Tibial artery (tissue), 4 donors: ENCODE data around the gene SLC31A1.

ENCODE experiments used
- DNase-seq, 2 donors: peaks; one replicate each; pipeline ENCODE4 v3.0.0-alpha.2; 2019
- H3K27ac ChIP-seq, 2 donors: fragments of 200-600 bp; sonication (generic) in 1 of 2; 1 replicate in 1 of 2; 2 replicates in 1 of 2; pipeline ENCODE4 v1.5.1; 2018 to 2019; ENCODE audit warnings: mild to moderate bottlenecking in 1 of 2
- H3K27me3 ChIP-seq, 2 donors: fragments of 200-600 bp; sonication (generic) in 1 of 2; one replicate each; pipeline versions ENCODE4 v1.5.1 to v1.6.0; 2016 to 2019
- H3K36me3 ChIP-seq, 3 donors: fragments of 200-600 bp; sonication (generic) in 2 of 3; one replicate each; pipeline ENCODE4 v1.5.1; 2016 to 2019; ENCODE audit warnings: mild to moderate bottlenecking in 2 of 3
- H3K4me1 ChIP-seq, 4 donors: fragments of 200-600 bp; sonication (generic) in 2 of 4; 1 replicate in 3 of 4; 2 replicates in 1 of 4; pipeline ENCODE4 v1.5.1; 2016 to 2019
- H3K4me3 ChIP-seq, 2 donors: fragments of 200-600 bp; sonication (generic) in 1 of 2; 1 replicate in 1 of 2; 2 replicates in 1 of 2; pipeline ENCODE4 v1.5.1; 2018 to 2019; ENCODE audit warnings: mild to moderate bottlenecking in 2 of 2
- H3K9me3 ChIP-seq, 3 donors: fragments of 200-600 bp; sonication (generic) in 1 of 3; one replicate each; pipeline ENCODE4 v1.5.1; 2016 to 2019
- CTCF ChIP-seq, 2 experiments: fragments of 200-600 bp in 1 of 2; fragments of 450-650 bp in 1 of 2; IDR thresholded peaks; one replicate each; pipeline ENCODE4 v1.5.1; 2017 to 2019; ENCODE audit warnings: antibody characterized with exemption in 2 of 2, mild to moderate bottlenecking in 1 of 2, moderate library complexity in 1 of 2
- intact Hi-C: fragments of 100-400 bp; cut with DNase I; formaldehyde crosslinking; loops from one replicate; pipeline ENCODE4 v1.15.0; 2023; ENCODE audit warnings: low total_unique reads

SLC31A1 gene

GRCh38 chr9:113221003-113221799 is at the start of gene SLC31A1, which contains the start of gene FKBP15:
SLC31A1 (plus strand) TSS chr9:113221544; CDS start chr9:113256149, 34,605 bp downstream.
FKBP15 (minus strand) TSS chr9:113221277; CDS start chr9:113221243, 34 bp downstream.
- H3K27ac ChIP-seq: peak within 1 kb of the TSS; percentile 85
- intact Hi-C loops: loop anchor here (10.0 kb wide), 1 partner anchor 54 kb away; the partner anchor contains the start of genes CDC26 and PRPF4
- H3K36me3 ChIP-seq: no peaks in the 10 kb centered on the region
- no peaks in the 10 kb centered on the region for H3K27me3 ChIP-seq
- H3K4me1 ChIP-seq: peaks cover 0 to 38% (median 28%) of the 10 kb centered on the region in 4 donors
- peak; percentile 97 to 99 for DNase-seq
- H3K4me3 ChIP-seq: peak within 1 kb of the TSS; percentile 75 to 91
- H3K9me3 ChIP-seq: no peaks in the 10 kb centered on the region
- TF ChIP-seq CTCF (IDR thresholded peaks at IDR 0.05): no peak

- H3K27ac ChIP-seq: no peak overlapping the region
- intact Hi-C loops: no loop called here
- H3K4me3 ChIP-seq: no peak overlapping the region
- no peaks in the 10 kb centered on the region for H3K27me3 ChIP-seq
- DNase-seq: no peak
- H3K9me3 ChIP-seq: no peaks in the 10 kb centered on the region
- no peaks in the 10 kb centered on the region for H3K4me1 ChIP-seq
- H3K36me3 ChIP-seq: peaks cover 92 to 95% (median 94%) of the 10 kb centered on the region in 3 donors
- no peak for TF ChIP-seq CTCF (IDR thresholded peaks at IDR 0.05)
Measured at GRCh38 chr9:113173341-113173740, 48.0 kb upstream of the SLC31A1 start.

GRCh38 chr9:113176803-113177202 is 44.5 kb upstream of the SLC31A1 start:
- no peak for TF ChIP-seq CTCF (IDR thresholded peaks at IDR 0.05)
- no peaks in the 10 kb centered on the region for H3K4me1 ChIP-seq
- H3K27ac ChIP-seq: no peak overlapping the region
- peaks cover 92 to 93% (median 92%) of the 10 kb centered on the region in 3 donors for H3K36me3 ChIP-seq
- DNase-seq: no peak
- H3K4me3 ChIP-seq: no peak overlapping the region
- H3K9me3 ChIP-seq: no peaks in the 10 kb centered on the region
- no peaks in the 10 kb centered on the region for H3K27me3 ChIP-seq
- intact Hi-C loops: no loop called here

GRCh38 chr9:113177251-113177650 is 44.1 kb upstream of the SLC31A1 start:
- H3K4me3 ChIP-seq: no peak overlapping the region
- no peaks in the 10 kb centered on the region for H3K27me3 ChIP-seq
- H3K36me3 ChIP-seq: peaks cover 92 to 93% (median 93%) of the 10 kb centered on the region in 3 donors
- H3K27ac ChIP-seq: no peak overlapping the region
- H3K4me1 ChIP-seq: no peaks in the 10 kb centered on the region
- H3K9me3 ChIP-seq: no peaks in the 10 kb centered on the region
- no peak for DNase-seq
- TF ChIP-seq CTCF (IDR thresholded peaks at IDR 0.05): no peak
- intact Hi-C loops: no loop called here

GRCh38 chr9:113178087-113178486 is 43.3 kb upstream of the SLC31A1 start:
- no peak overlapping the region for H3K4me3 ChIP-seq
- H3K27me3 ChIP-seq: no peaks in the 10 kb centered on the region
- TF ChIP-seq CTCF (IDR thresholded peaks at IDR 0.05): no peak
- DNase-seq: no peak
- H3K27ac ChIP-seq: no peak overlapping the region
- peaks cover 92 to 93% (median 93%) of the 10 kb centered on the region in 3 donors for H3K36me3 ChIP-seq
- H3K4me1 ChIP-seq: no peaks in the 10 kb centered on the region
- intact Hi-C loops: no loop called here
- no peaks in the 10 kb centered on the region for H3K9me3 ChIP-seq
